A673 (cell line): Measurements from ENCODE around the gene SMYD3. TPM values are rescaled to one million over a fixed set of nuclear protein-coding genes. Genes with fewer than 3 reads are reported as not detected.

Source experiments
- BruUV-seq: library from RNA; stranded (reverse); fragments of 400-500 nt; replicated peaks from 2 replicates; lab custom pipeline; 2021; lab: Mats Ljungman, UMichigan
- CTCF ChIA-PET: fragments of 300-600 bp; sonication (Branson Sonifier 250); formaldehyde crosslinking; loops from one replicate; lab custom pipeline; 2022; ENCODE audit warnings: antibody characterized with exemption; lab: Charles Lee
- POLR2A ChIA-PET: fragments of 300-600 bp; sonication (Branson Sonifier 250); formaldehyde crosslinking; loops from one replicate; lab custom pipeline; 2022; ENCODE audit warnings: antibody characterized with exemption; ENCODE audit not compliant: low non-redundant PET; lab: Charles Lee
- DNase-seq: peaks from one replicate; pipeline ENCODE4 v3.0.0-alpha.2; 2015; ENCODE audit warnings: low spot score
- H3K27ac ChIP-seq: fragments of 200-600 bp; sonication (generic); 2 replicates; pipeline ENCODE4 v1.5.1; 2016; ENCODE audit warnings: mixed run types, low read depth, mild to moderate bottlenecking, mixed read lengths, antibody characterized with exemption, low read length; ENCODE audit not compliant: poor library complexity, severe bottlenecking
- H3K27me3 ChIP-seq: fragments of 200-600 bp; sonication (generic); replicated peaks from 2 replicates; pipeline ENCODE4 v1.6.1; 2017; ENCODE audit warnings: mixed run types, low read depth, mild to moderate bottlenecking, mixed read lengths, antibody characterized with exemption, low read length; ENCODE audit not compliant: insufficient read depth, poor library complexity
- H3K36me3 ChIP-seq: fragments of 200-600 bp; sonication (generic); 2 replicates; pipeline ENCODE4 v1.6.1; 2016; ENCODE audit warnings: mixed run types, mild to moderate bottlenecking, mixed read lengths, antibody characterized with exemption, low read length; ENCODE audit not compliant: insufficient read depth, poor library complexity, severe bottlenecking
- H3K4me1 ChIP-seq: fragments of 200-600 bp; sonication (generic); 2 replicates; pipeline ENCODE4 v1.6.1; 2017; ENCODE audit warnings: mixed run types, mild to moderate bottlenecking, mixed read lengths, antibody characterized with exemption, low read length; ENCODE audit not compliant: insufficient read depth, poor library complexity, severe bottlenecking
- H3K4me3 ChIP-seq: fragments of 200-600 bp; sonication (generic); 2 replicates; pipeline ENCODE4 v1.5.1; 2016; ENCODE audit warnings: low read depth, mixed run types, mild to moderate bottlenecking, mixed read lengths, low read length; ENCODE audit not compliant: poor library complexity, severe bottlenecking
- H3K9me3 ChIP-seq: fragments of 200-600 bp; sonication (generic); 2 replicates; pipeline ENCODE4 v1.6.1; 2016; ENCODE audit warnings: mixed run types, low read depth, mild to moderate bottlenecking, mixed read lengths, antibody characterized with exemption, low read length; ENCODE audit not compliant: poor library complexity, severe bottlenecking
- EZH2 ChIP-seq: fragments of 200-600 bp; sonication (generic); IDR thresholded peaks from 2 replicates; pipeline ENCODE4 v1.6.1; 2017; ENCODE audit warnings: borderline replicate concordance, low read depth, mild to moderate bottlenecking, mixed read lengths, antibody characterized with exemption, low read length; ENCODE audit not compliant: poor library complexity, severe bottlenecking
- intact Hi-C: fragments of 100-400 bp; cut with micrococcal nuclease; formaldehyde crosslinking; loops from one replicate; pipeline ENCODE4 v1.10.0; 2022; ENCODE audit not compliant: unreplicated experiment
- total RNA-seq: library from RNA; stranded (reverse); gene quantifications from 2 replicates; pipeline ENCODE4 v1.2.3, GENCODE V29; 2021
- TF ChIP-seq, protein P1 (sequence below): fragments of 300-800, 200-600 bp; sonication (generic); conservative IDR thresholded peaks from 2 replicates; pipeline ENCODE4 v1.5.1; 2017; ENCODE audit warnings: low read depth, mild to moderate bottlenecking, antibody characterized with exemption, low read length, moderate library complexity, mixed read lengths

SMYD3 gene
- total RNA-seq, 1 experiment from 2014 or later: 29.0 TPM

DNA sequence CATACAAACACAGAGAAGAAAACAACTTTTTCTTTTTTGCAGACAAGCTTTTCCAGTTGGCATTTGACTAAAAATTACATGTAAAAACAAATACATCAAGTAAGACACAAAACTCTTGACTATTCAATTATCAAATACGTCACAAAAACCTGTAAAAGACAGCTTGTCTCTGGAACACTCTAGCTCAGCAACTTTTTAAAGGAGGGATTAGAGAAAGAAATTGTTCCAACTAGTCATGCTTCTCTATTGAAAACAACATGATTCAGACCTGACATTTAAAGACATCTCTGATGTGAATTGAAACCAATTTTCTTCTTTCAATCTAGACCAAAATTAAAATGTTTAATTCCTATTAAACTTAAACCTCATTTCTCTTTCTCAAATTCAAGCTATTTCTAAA lies 30.3 kb downstream of the SMYD3 start:
- Histone ChIP-seq H3K36me3 (no peaks in the 10 kb centered on the region), H3K4me3 (no peak overlapping the region), H3K27ac (no peak overlapping the region), H3K27me3 (no peaks in the 10 kb centered on the region), H3K4me1 (no peaks in the 10 kb centered on the region), H3K9me3 (no peaks in the 10 kb centered on the region)
- intact Hi-C loops: no loop called here
- DNase-seq: peak; percentile 17
- BruUV-seq: no TSS peak
- ChIA-PET CTCF (no interaction called here), POLR2A (interaction anchor here (0.6 kb wide), 1 partner anchor 9 kb away, joined by 4 read pairs; no protein-coding TSS in a partner anchor)
- TF ChIP-seq, protein P1, sequence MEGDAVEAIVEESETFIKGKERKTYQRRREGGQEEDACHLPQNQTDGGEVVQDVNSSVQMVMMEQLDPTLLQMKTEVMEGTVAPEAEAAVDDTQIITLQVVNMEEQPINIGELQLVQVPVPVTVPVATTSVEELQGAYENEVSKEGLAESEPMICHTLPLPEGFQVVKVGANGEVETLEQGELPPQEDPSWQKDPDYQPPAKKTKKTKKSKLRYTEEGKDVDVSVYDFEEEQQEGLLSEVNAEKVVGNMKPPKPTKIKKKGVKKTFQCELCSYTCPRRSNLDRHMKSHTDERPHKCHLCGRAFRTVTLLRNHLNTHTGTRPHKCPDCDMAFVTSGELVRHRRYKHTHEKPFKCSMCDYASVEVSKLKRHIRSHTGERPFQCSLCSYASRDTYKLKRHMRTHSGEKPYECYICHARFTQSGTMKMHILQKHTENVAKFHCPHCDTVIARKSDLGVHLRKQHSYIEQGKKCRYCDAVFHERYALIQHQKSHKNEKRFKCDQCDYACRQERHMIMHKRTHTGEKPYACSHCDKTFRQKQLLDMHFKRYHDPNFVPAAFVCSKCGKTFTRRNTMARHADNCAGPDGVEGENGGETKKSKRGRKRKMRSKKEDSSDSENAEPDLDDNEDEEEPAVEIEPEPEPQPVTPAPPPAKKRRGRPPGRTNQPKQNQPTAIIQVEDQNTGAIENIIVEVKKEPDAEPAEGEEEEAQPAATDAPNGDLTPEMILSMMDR: no peak
- TF ChIP-seq EZH2: no peak

DNA sequence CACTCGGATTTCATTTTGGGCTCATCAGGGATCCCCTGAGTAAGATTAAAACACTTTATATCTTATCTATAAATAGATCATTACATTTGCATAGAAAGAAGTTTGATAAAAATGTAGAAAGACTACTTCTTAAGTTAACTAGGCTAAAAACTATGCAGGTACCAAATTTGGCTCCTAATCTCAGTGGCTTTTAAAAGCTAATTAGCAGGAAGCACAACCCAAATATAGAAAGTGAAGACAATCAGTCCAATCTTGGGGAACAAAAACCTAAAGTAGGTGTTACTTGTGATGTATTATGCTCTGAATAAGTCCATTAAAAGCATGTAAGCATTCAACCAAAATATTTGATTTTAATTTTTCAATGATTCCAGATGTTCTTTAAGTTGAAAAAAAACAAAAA lies 35.4 kb downstream of the SMYD3 start:
- no TSS peak for BruUV-seq
- H3K4me3 ChIP-seq: no peak overlapping the region
- no peaks in the 10 kb centered on the region for H3K27me3 ChIP-seq
- ChIA-PET CTCF (no interaction called here), POLR2A (no interaction called here)
- DNase-seq: no peak
- intact Hi-C loops: no loop called here
- no peaks in the 10 kb centered on the region for H3K4me1 ChIP-seq
- H3K36me3 ChIP-seq: no peaks in the 10 kb centered on the region
- no peaks in the 10 kb centered on the region for H3K9me3 ChIP-seq
- H3K27ac ChIP-seq: no peak overlapping the region
- TF ChIP-seq EZH2: no peak
- TF ChIP-seq, protein P1: no peak

DNA sequence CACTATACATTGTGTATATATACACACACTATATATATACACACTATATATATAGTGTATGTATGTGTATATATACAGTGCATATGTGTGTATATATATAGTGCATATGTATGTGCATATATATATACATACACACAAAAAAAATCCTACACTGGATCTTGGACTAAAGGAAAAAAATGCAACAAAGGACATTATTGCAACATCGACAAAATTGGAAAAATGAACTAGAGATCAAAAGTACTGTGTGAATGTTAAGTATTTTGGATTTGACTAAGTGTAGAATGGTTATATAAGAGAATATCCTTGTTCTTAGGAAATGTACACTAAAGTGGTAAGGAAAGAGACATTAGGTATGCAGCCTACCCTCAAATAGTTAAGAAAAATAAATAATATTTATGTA lies 36.5 kb downstream of the SMYD3 start:
- no peaks in the 10 kb centered on the region for H3K9me3 ChIP-seq
- no peak overlapping the region for H3K27ac ChIP-seq
- no peaks in the 10 kb centered on the region for H3K27me3 ChIP-seq
- BruUV-seq: no TSS peak
- H3K4me3 ChIP-seq: no peak overlapping the region
- no peak for DNase-seq
- ChIA-PET POLR2A (no interaction called here), CTCF (no interaction called here)
- H3K36me3 ChIP-seq: no peaks in the 10 kb centered on the region
- intact Hi-C loops: no loop called here
- no peaks in the 10 kb centered on the region for H3K4me1 ChIP-seq
- TF ChIP-seq, protein P1: no peak
- TF ChIP-seq EZH2: no peak
